BJ (cell line): ENCODE measurements around the gene SULT1C3. TPM values are rescaled to one million over a fixed set of nuclear protein-coding genes. Genes with fewer than 3 reads are reported as not detected.

Source experiments
- CTCF ChIA-PET: fragments of 350-600 bp; formaldehyde crosslinking; extraction: SDS; loops from one replicate; lab custom pipeline; 2021; ENCODE audit warnings: antibody characterized with exemption, inconsistent platforms; lab: Yijun Ruan, JAX
- POLR2A ChIA-PET: fragments of 300-600 bp; sonication (Branson Sonifier 250); formaldehyde crosslinking; extraction: SDS; loops from one replicate; lab custom pipeline; 2021; ENCODE audit warnings: antibody characterized with exemption; lab: Charles Lee
- DNase-seq: peaks from one replicate; pipeline ENCODE4 v3.0.0-alpha.2; 2011; ENCODE audit warnings: low read depth
- H3K27me3 ChIP-seq: 2 replicates; pipeline ENCODE4 v1.6.0; 2011; ENCODE audit warnings: low read length; ENCODE audit not compliant: control insufficient read depth, insufficient read depth
- H3K36me3 ChIP-seq: 2 replicates; pipeline ENCODE4 v1.5.1; 2011; ENCODE audit warnings: low read length; ENCODE audit not compliant: control insufficient read depth, insufficient read depth
- H3K4me3 ChIP-seq: 2 replicates; pipeline ENCODE4 v1.5.1; 2011; ENCODE audit warnings: low read depth, mild to moderate bottlenecking, control low read depth, low read length
- CTCF ChIP-seq: IDR thresholded peaks from 2 replicates; pipeline ENCODE4 v1.5.1; 2011; ENCODE audit warnings: low read depth, mild to moderate bottlenecking, control low read depth, inconsistent platforms, low read length, moderate library complexity; ENCODE audit not compliant: insufficient read depth
- polyA plus RNA-seq: library from polyadenylated mRNA; depleted of rRNA; stranded (reverse); fragments of >200 nt; gene quantifications from 2 replicates; pipeline ENCODE4 v1.2.3, GENCODE V29; 2011

Gene SULT1C3
- polyA plus RNA-seq, 1 experiment, result not detected

- Histone ChIP-seq H3K27me3 (no peaks in the 10 kb centered on the region), H3K36me3 (no peaks in the 10 kb centered on the region), H3K4me3 (no peak overlapping the region)
- POLR2A ChIA-PET, result no interaction called here
- DNase-seq, result no peak
- CTCF ChIA-PET, result no interaction called here
- no peak for TF ChIP-seq CTCF
Measured at GRCh38 chr2:108200569-108200968, 39.2 kb upstream of the SULT1C3 start.

- ChIA-PET POLR2A (no interaction called here), CTCF (no interaction called here)
- DNase-seq, result no peak
- H3K36me3 ChIP-seq, result no peaks in the 10 kb centered on the region
- H3K27me3 ChIP-seq, result no peaks in the 10 kb centered on the region
- H3K4me3 ChIP-seq, result no peak overlapping the region
- no peak for TF ChIP-seq CTCF
Measured at GRCh38 chr2:108212671-108213070, 27.1 kb upstream of the SULT1C3 start.

- Histone ChIP-seq H3K36me3 (no peaks in the 10 kb centered on the region), H3K27me3 (no peaks in the 10 kb centered on the region), H3K4me3 (no peak overlapping the region)
- DNase-seq, result no peak
- CTCF ChIA-PET, result interaction anchor here (1.2 to 1.6 kb wide), 5 partner anchors 14 to 420 kb away, joined by 3 to 6 read pairs (median 4); no protein-coding TSS in a partner anchor
- peak; percentile 55 for TF ChIP-seq CTCF
- POLR2A ChIA-PET, result no interaction called here
Measured at GRCh38 chr2:108215794-108216211, 24.0 kb upstream of the SULT1C3 start.

- ChIA-PET POLR2A (no interaction called here), CTCF (no interaction called here)
- no peak for TF ChIP-seq CTCF
- Histone ChIP-seq H3K4me3 (no peak overlapping the region), H3K27me3 (no peaks in the 10 kb centered on the region), H3K36me3 (no peaks in the 10 kb centered on the region)
- no peak for DNase-seq
Measured at GRCh38 chr2:108217211-108217610, 22.6 kb upstream of the SULT1C3 start.

GRCh38 chr2:108219688-108220087, 20.1 kb upstream of the SULT1C3 start:
- no peak overlapping the region for H3K4me3 ChIP-seq
- ChIA-PET CTCF (no interaction called here), POLR2A (no interaction called here)
- TF ChIP-seq CTCF, result no peak
- H3K27me3 ChIP-seq, result no peaks in the 10 kb centered on the region
- no peak for DNase-seq
- H3K36me3 ChIP-seq, result no peaks in the 10 kb centered on the region
